ENCODE data around the gene DNAJB14. TPM values are rescaled to one million over a fixed set of nuclear protein-coding genes. Genes with fewer than 3 reads are reported as not detected.

DNAJB14 gene
- total RNA-seq, 1 experiment from 2014 or later, result 41.0 TPM

DNA sequence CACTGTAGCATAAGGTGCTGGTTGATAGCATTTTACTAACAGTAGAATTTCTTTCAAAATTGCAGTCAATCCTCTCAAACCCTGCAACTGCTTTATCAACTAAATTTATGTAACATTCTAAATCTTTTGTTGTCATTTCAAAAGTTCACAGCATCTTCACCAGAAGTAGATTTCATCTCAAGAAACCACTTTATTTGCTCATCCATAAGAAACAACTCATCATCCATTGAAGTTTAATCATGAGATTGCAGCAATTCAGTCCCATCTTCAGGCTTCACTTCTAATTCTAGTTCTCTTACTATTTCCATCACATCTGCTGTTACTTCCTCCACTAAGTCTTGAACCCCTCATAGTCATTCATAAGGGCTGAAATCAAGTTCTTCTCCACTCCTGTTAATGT is 73.8 kb downstream of the DNAJB14 start:
- TF ChIP-seq, protein P1, sequence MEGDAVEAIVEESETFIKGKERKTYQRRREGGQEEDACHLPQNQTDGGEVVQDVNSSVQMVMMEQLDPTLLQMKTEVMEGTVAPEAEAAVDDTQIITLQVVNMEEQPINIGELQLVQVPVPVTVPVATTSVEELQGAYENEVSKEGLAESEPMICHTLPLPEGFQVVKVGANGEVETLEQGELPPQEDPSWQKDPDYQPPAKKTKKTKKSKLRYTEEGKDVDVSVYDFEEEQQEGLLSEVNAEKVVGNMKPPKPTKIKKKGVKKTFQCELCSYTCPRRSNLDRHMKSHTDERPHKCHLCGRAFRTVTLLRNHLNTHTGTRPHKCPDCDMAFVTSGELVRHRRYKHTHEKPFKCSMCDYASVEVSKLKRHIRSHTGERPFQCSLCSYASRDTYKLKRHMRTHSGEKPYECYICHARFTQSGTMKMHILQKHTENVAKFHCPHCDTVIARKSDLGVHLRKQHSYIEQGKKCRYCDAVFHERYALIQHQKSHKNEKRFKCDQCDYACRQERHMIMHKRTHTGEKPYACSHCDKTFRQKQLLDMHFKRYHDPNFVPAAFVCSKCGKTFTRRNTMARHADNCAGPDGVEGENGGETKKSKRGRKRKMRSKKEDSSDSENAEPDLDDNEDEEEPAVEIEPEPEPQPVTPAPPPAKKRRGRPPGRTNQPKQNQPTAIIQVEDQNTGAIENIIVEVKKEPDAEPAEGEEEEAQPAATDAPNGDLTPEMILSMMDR (conservative IDR thresholded peaks at IDR 0.05), result no peak

More for the DNA sequence above, 73.8 kb downstream of the DNAJB14 start:
- Histone ChIP-seq H3K56ac (ENCODE audit: insufficient read length, low read depth, low read length) (no peak overlapping the region), H3K79me1 (ENCODE audit: insufficient read depth, low read depth, low read length, poor library complexity, severe bottlenecking) (no peaks in the 10 kb centered on the region), H2BK12ac (ENCODE audit: insufficient read length, low read depth, low read length) (no peak overlapping the region), H3K27ac (ENCODE audit: insufficient read length, low read depth, low read length) (no peak overlapping the region), H3K9me3 (ENCODE audit: control insufficient read depth, low read depth, low read length) (no peaks in the 10 kb centered on the region), H3K23ac (ENCODE audit: insufficient read length, low read depth, low read length) (no peak overlapping the region), H3K79me2 (ENCODE audit: insufficient read depth, low read length) (no peaks in the 10 kb centered on the region), H3K4me2 (ENCODE audit: insufficient read depth, insufficient read length, low read length) (no peak overlapping the region), H3K23me2 (ENCODE audit: insufficient read length, low read depth, low read length, poor library complexity, severe bottlenecking) (no peaks in the 10 kb centered on the region), H3K4ac (ENCODE audit: low read depth, low read length) (no peak overlapping the region), H2AK5ac (ENCODE audit: insufficient read length, low read length) (no peak overlapping the region), H3K27me3 (ENCODE audit: insufficient read depth, low read length) (no peaks in the 10 kb centered on the region), H4K5ac (ENCODE audit: insufficient read length, low read depth, low read length) (no peak overlapping the region), H3T11ph (ENCODE audit: low read length) (no peak overlapping the region), H4K91ac (ENCODE audit: insufficient read length, low read depth, low read length) (no peak overlapping the region), H2AFZ (ENCODE audit: low read length) (no peak overlapping the region), H3K18ac (ENCODE audit: insufficient read length, low read depth, low read length) (no peak overlapping the region), H3K14ac (ENCODE audit: insufficient read depth, low read length) (no peak overlapping the region), H2BK120ac (ENCODE audit: low read depth, low read length, poor library complexity, severe bottlenecking) (no peak overlapping the region), H2BK20ac (ENCODE audit: low read depth, low read length, poor library complexity, severe bottlenecking) (no peak overlapping the region), H4K20me1 (ENCODE audit: control insufficient read depth, insufficient read depth, insufficient read length) (no peaks in the 10 kb centered on the region), H2BK5ac (ENCODE audit: insufficient read length, low read length) (no peak overlapping the region), H2BK15ac (ENCODE audit: low read depth, low read length) (no peak overlapping the region), H3K4me1 (ENCODE audit: insufficient read depth, low read length) (no peaks in the 10 kb centered on the region), H3K9ac (ENCODE audit: extremely low read depth, insufficient read length, low read length) (no peak overlapping the region), H4K8ac (replicated peaks; ENCODE audit: insufficient read length, low read depth, low read length) (no peak overlapping the region)
- Mint-ChIP-seq H3K4me1 (peaks cover 8 to 11% of the 10 kb centered on the region in 2 experiments), H3K27me3 (ENCODE audit: low read depth) (no peaks in the 10 kb centered on the region; the same call in 1 of the 2 replicates), H3K27ac (no peak overlapping the region), H3K9me3 (no peaks in the 10 kb centered on the region), H3K4me3 (no peak overlapping the region), H3K36me3 (ENCODE audit: insufficient read depth in 1 of 3, low read depth in 3 of 3) (no peaks in the 10 kb centered on the region)
- DNase-seq, result no peak
